GM19452 (cell line): ENCODE results near the gene FTL.
A peak's percentile ranks its signal among the peaks of the same experiment; 100 is the strongest.

ENCODE experiments used
- ATAC-seq: cut with Tn5 transposase; IDR thresholded peaks from one replicate; pipeline ENCODE4 v1.9.1; 2021; ENCODE audit not compliant: unreplicated experiment

The FTL gene

DNA sequence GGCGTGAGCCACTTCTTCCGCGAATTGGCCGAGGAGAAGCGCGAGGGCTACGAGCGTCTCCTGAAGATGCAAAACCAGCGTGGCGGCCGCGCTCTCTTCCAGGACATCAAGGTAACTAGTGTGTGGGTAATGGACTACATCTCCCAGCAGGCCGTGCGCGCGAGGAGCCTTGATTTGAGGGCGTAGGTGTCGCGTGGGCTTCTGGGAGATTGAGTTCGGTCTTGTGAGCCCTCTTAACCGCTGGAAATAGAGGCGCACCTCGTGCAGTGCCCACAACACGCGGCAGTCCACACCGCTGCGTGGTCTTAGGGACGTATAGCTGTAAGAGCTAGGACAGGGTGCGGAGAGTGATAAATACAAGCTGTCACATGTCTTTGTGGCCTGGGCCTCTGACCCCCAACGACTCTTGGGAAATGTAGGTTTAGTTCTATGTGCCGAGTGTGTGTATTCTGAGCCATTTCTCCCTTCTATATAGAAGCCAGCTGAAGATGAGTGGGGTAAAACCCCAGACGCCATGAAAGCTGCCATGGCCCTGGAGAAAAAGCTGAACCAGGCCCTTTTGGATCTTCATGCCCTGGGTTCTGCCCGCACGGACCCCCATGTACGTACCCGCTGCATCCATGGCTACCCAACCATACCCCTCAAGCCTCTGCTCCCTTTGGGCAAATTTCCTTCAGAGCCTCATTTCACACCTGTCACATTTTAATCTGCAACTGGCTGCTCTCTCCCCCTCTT lies 864 bp downstream of the FTL start:
- peak; percentile 35 for ATAC-seq

DNA sequence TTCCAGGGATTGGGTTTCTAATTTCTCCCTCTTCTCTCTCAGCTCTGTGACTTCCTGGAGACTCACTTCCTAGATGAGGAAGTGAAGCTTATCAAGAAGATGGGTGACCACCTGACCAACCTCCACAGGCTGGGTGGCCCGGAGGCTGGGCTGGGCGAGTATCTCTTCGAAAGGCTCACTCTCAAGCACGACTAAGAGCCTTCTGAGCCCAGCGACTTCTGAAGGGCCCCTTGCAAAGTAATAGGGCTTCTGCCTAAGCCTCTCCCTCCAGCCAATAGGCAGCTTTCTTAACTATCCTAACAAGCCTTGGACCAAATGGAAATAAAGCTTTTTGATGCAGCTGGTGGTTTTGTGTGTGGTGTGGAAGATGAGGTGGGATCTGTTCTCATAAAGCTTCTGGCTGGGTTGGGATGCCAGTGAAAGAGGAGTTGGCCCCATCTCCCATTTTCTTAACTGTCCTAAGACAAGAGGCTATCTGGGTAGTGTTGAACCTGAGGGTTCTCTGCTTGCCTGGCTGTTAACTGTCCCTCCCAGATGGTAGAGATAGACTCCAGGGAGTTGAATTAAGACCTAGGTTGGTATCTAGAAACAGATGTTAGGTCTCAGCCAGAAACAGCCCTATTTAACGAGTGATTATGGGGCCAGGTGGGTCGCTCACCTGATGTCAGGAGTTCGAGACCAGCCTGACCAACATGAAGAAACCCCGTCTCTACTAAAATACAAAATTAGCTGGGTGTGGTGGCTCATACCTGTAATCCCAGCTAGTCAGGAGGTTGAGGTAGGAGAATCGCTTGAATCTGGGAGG lies 1.6 kb downstream of the FTL start:
- no peak for ATAC-seq

- no peak for ATAC-seq
Measured at GRCh38 chr19:48967346-48968178, 2.5 kb downstream of the FTL start.

- no peak for ATAC-seq
Measured at GRCh38 chr19:48968179-48968661, 3.1 kb downstream of the FTL start.

- ATAC-seq, result no peak
Measured at GRCh38 chr19:48968813-48969218, 3.7 kb downstream of the FTL start.

DNA sequence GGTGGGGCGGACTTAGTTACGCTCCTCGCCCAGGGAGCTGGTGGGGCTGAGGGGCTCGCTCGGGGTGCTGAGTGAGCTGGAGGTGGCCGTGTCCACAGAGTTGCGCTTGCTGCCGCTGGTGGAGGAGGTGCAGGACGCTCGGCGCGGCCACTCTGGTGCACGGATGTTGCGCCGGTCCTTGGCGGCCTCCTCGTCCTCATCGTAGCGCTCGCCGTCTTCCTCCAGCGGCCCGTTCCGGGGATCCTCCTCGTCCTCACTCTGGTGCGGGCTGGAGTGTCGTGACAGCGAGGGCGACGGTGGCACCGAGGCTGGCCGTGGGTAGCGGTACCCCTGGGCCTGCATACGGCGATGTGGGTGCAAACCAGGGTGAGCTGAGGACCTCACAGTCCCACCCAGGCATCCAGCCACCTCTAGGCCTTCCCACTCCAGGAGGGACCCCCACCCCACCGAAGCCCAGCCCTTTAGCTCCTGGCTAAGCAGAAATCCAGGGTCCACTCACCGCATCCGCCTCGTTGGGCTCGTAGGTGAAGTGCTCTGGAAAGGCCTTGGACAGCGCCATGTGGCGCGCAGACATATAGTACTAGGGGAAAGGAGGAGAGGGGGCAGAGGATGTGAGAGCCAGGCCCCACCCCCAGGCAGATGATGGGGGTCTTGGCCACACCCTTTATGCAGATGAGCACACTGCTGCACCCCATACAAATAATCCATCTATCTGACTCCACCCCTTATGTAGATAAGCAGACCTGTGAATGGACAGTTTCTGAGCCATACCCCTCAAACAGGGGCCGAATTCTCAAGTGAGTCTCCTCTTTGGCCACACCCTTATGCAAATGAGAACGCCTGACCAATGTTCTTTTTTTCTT lies 4.4 kb downstream of the FTL start:
- ATAC-seq, result no peak

- no peak for ATAC-seq
Measured at GRCh38 chr19:48970139-48970766, 5.1 kb downstream of the FTL start.

- no peak for ATAC-seq
Measured at GRCh38 chr19:48970923-48971395, 5.8 kb downstream of the FTL start.

- no peak for ATAC-seq
Measured at GRCh38 chr19:48975947-48976847, 11.1 kb downstream of the FTL start.

GRCh38 chr19:48977061-48977460 lies 12.0 kb downstream of the FTL start:
- no peak for ATAC-seq

- no peak for ATAC-seq
Measured at GRCh38 chr19:48982280-48982679, 17.2 kb downstream of the FTL start.

- no peak for ATAC-seq
Measured at GRCh38 chr19:48985711-48986110, 20.6 kb downstream of the FTL start.

DNA sequence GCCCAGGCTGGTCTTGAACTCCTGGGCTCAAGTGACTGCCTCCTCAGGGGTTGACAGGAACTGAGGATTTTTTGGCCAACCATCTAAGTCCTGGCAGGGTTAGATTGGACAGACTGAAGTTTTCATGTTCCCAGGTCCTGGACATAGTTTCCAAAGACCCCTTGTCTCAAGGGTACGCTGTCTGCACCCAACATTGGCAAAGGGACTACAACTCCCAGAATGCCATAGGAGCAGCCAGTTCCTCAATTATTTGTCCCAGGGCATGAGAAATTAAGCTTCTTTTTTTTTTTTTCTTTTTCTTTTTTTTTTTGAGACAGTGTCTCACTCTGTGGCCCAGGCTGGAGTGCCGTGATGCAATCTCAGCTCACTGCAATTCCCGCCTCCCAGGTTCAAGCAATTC lies 21.1 kb downstream of the FTL start:
- ATAC-seq, result no peak

DNA sequence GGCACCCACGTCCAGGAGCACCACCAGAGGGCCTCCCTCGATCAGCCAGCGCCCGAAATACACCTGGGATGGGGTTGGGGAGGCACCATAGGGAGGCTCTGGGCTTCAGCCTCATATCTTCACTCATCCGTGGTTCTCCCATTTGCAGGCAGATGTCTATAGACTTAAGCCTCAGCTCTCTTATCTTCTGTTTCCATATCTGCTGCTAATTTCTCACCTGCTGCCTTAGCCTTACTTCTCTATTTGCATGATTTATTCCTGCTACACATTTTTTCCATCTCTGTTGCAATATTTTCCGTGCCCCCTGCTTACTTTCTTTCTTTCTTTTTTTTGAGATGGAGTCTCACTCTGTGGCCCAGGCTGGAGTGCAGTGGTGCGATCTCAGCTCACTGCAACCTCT lies 22.2 kb downstream of the FTL start:
- no peak for ATAC-seq

DNA sequence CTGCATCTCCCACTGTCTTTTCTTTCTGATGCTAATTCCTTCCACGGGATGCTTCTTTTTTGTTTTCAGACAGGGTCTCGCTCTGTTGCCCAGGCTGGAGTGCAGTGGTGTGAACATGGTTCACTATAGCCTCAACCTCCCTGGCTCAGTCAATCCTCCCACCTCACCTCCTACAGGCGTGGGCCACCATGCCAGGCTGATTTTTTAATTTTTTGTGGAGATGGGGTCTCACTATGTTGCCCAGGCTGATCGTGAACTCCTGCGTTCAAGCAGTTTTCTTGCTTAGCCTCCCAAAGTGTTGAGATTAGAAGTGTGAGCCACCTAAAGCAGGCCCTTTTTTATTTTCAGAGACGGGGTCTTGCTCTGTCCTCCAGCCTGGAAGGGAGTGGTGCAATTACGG lies 23.2 kb downstream of the FTL start:
- ATAC-seq, result no peak

DNA sequence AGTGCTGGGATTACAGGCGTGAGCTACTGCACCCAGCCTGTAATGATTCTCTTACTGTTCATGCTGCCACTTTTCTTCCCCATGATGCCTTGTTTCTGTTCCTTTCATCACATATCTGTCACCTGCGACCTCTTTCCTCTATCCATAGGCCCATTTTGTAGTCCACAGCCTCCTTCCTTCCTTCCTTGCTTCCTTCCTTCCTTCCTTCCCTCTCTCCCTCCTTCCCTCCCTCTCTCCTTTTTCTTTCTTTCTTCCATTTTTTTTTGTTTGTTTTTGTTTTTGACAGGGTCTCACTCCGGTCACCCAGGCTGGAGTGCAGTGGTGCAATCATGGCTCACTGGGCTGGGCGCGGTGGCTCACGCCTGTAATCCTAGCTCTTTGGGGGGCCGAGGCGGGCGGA lies 23.8 kb downstream of the FTL start:
- no peak for ATAC-seq

DNA sequence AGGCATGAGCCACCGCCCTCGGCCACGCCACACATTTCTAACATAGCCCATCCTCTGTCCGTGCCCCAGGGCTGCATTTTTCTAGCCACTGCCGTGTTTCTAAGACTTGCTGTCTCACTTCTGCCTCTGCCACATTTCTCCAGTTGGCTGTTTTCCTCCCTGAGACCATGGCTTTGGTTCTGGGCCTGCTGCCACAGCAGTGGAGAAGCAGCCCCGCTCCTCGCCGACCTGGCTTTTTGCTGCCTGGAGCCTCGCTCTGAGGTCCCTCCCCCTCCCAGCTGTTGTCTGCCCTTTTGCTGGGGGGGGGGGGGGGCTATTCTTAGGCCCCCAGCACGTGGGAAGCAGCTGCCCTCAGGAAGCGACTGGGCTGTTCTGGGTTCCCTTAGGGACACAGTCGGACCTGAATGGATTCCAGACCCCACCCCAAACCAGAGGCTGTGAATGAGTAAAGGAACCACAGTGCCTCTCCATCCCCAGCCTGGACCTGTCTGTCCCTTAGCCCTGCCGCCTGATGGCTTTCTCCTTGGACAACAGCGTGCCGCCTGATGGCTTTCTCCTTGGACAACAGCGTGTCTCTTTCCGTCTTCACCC lies 24.7 kb downstream of the FTL start:
- ATAC-seq, result no peak

- no peak for ATAC-seq
Measured at GRCh38 chr19:48990400-48990799, 25.3 kb downstream of the FTL start.
